ENCODE results near the gene ECI2.
"Not testable (repeated sequence)": the region's sequence is repeated elsewhere in the genome, so short reads cannot be mapped to it uniquely, and the experiment has no call there.

ECI2 gene

GRCh38 chr6:4102687-4103244 is 32.6 kb downstream of the ECI2 start:
- DNase-seq (ENCODE audit: low spot score), result no peak

- DNase-seq (ENCODE audit: low spot score), result no peak
Observed at GRCh38 chr6:4101298-4101697, 34.1 kb downstream of the ECI2 start.

- DNase-seq (ENCODE audit: low spot score), result no peak
Observed at GRCh38 chr6:4100655-4101054, 34.7 kb downstream of the ECI2 start.

GRCh38 chr6:4093288-4093687 is 42.1 kb downstream of the ECI2 start:
- DNase-seq (ENCODE audit: low spot score), result no peak

GRCh38 chr6:4091941-4092340 is 43.4 kb downstream of the ECI2 start:
- no peak for DNase-seq (ENCODE audit: low spot score)

GRCh38 chr6:4090043-4090442 is 45.3 kb downstream of the ECI2 start:
- DNase-seq (ENCODE audit: low spot score), result not testable (repeated sequence)

- no peak for DNase-seq (ENCODE audit: low spot score)
Observed at GRCh38 chr6:4088704-4089103, 46.7 kb downstream of the ECI2 start.

- DNase-seq (ENCODE audit: low spot score), result no peak
Observed at GRCh38 chr6:4085332-4085700, 50.1 kb downstream of the ECI2 start.

GRCh38 chr6:4084444-4085331 is 50.7 kb downstream of the ECI2 start:
- DNase-seq (ENCODE audit: low spot score), result no peak

- no peak for DNase-seq (ENCODE audit: low spot score)
Observed at GRCh38 chr6:4078691-4079471, 56.5 kb downstream of the ECI2 start, which contains the start of gene FAM217A. TSS of gene FAM217A (minus strand) at chr6:4079137. CDS start at chr6:4077414, 1,723 bp downstream.

GRCh38 chr6:4074478-4075235 is 60.7 kb downstream of the ECI2 start:
- no peak for DNase-seq (ENCODE audit: low spot score)

GRCh38 chr6:4071330-4071729 is 64.0 kb downstream of the ECI2 start:
- no peak for DNase-seq (ENCODE audit: low spot score)

- DNase-seq (ENCODE audit: low spot score), result no peak
Observed at GRCh38 chr6:4069199-4069598, 66.2 kb downstream of the ECI2 start.

GRCh38 chr6:4067673-4068072 is 67.7 kb downstream of the ECI2 start:
- DNase-seq (ENCODE audit: low spot score), result no peak

GRCh38 chr6:4066029-4066755 is 69.2 kb downstream of the ECI2 start:
- no peak for DNase-seq (ENCODE audit: low spot score)

All from Ammon's horn (tissue), 1 donor.